WERI-Rb-1 (cell line): ENCODE data around the gene USP15.

Experiments
- DNase-seq: peaks from one replicate; pipeline ENCODE4 v3.0.0-alpha.2; 2020
- H3K27ac ChIP-seq: fragments of 250-450 bp; sonication (Bioruptor Pico); 2 replicates; pipeline ENCODE4 v1.5.1; 2020; ENCODE audit warnings: mild to moderate bottlenecking, moderate library complexity
- H3K27me3 ChIP-seq: fragments of 250-450 bp; sonication (Bioruptor Pico); 2 replicates; pipeline ENCODE4 v1.5.1; 2021; ENCODE audit warnings: mild to moderate bottlenecking, low read depth, moderate library complexity; ENCODE audit not compliant: insufficient read depth, severe bottlenecking
- H3K36me3 ChIP-seq: fragments of 250-450 bp; sonication (Bioruptor Pico); 2 replicates; pipeline ENCODE4 v1.5.1; 2020; ENCODE audit warnings: mild to moderate bottlenecking, moderate library complexity
- H3K4me3 ChIP-seq: 2 replicates; pipeline ENCODE4 v1.5.1; 2011; ENCODE audit warnings: low read depth, mild to moderate bottlenecking, control low read depth, low read length
- H3K9me3 ChIP-seq: fragments of 250-450 bp; sonication (Bioruptor Pico); 2 replicates; pipeline ENCODE4 v1.5.1; 2021; ENCODE audit warnings: mild to moderate bottlenecking, moderate library complexity; ENCODE audit not compliant: severe bottlenecking
- CTCF ChIP-seq: IDR thresholded peaks from 2 replicates; pipeline ENCODE4 v1.5.1; 2011; ENCODE audit warnings: low read depth, mild to moderate bottlenecking, control low read depth, inconsistent platforms, low read length

Gene USP15

GRCh38 chr12:62217466-62218194 lies 42.6 kb upstream of the USP15 start:
- Histone ChIP-seq H3K27ac (no peak overlapping the region), H3K27me3 (no peaks in the 10 kb centered on the region), H3K9me3 (no peaks in the 10 kb centered on the region), H3K4me3 (no peak overlapping the region), H3K36me3 (no peaks in the 10 kb centered on the region)
- no peak for TF ChIP-seq CTCF
- DNase-seq = no peak

- H3K36me3 ChIP-seq = no peaks in the 10 kb centered on the region
- H3K4me3 ChIP-seq = no peak overlapping the region
- H3K27me3 ChIP-seq = no peaks in the 10 kb centered on the region
- DNase-seq = no peak
- no peak overlapping the region for H3K27ac ChIP-seq
- no peaks in the 10 kb centered on the region for H3K9me3 ChIP-seq
- no peak for TF ChIP-seq CTCF
These were observed 39.1 kb upstream of the USP15 start for GRCh38 chr12:62221107-62221506.

- no peaks in the 10 kb centered on the region for H3K9me3 ChIP-seq
- H3K27ac ChIP-seq = no peak overlapping the region
- no peak for DNase-seq
- no peaks in the 10 kb centered on the region for H3K36me3 ChIP-seq
- H3K4me3 ChIP-seq = no peak overlapping the region
- no peaks in the 10 kb centered on the region for H3K27me3 ChIP-seq
- no peak for TF ChIP-seq CTCF
These were observed 35.6 kb upstream of the USP15 start for GRCh38 chr12:62224601-62225000.

DNA sequence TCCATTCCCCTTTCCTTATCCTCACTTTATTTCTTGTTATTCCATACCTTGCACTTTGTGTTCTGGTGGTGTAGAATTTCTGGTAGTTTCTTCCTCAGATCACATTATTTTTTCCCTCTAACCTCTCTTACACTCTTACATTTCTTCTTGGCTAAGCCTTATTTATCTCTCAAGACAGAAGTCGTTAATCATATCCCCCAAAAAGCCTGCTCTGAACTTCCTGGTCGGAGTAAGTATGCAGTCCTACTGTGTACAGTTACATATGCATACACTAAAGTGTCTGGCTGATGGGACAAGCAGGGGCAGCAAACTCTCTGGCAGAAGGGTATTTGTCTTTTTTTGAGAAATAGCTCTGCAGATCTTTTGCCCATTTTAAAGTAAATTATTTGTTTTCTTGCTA lies 33.1 kb upstream of the USP15 start:
- no peak overlapping the region for H3K4me3 ChIP-seq
- TF ChIP-seq CTCF = no peak
- no peaks in the 10 kb centered on the region for H3K9me3 ChIP-seq
- H3K27ac ChIP-seq = no peak overlapping the region
- DNase-seq = no peak
- no peaks in the 10 kb centered on the region for H3K36me3 ChIP-seq
- H3K27me3 ChIP-seq = no peaks in the 10 kb centered on the region

DNA sequence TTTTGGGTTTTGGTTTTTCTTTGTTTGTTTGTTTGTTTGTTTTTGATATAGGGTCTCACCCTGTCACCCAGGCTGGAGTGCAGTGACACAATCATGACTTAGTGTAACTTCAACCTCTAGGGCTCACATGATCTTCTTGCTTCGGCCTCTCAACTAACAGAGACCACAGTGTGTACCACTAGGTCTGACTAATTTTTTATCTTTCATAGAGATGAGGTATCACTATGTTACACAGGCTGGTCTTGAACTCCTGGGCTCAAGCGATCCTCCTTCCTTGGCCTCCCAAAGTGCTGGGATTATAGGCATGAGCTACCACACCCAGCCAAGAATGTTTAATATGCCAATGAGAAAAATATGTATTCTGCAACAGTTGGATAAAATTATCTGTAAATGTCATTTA lies 29.6 kb upstream of the USP15 start:
- no peak overlapping the region for H3K27ac ChIP-seq
- no peaks in the 10 kb centered on the region for H3K9me3 ChIP-seq
- H3K4me3 ChIP-seq = no peak overlapping the region
- no peaks in the 10 kb centered on the region for H3K36me3 ChIP-seq
- no peak for TF ChIP-seq CTCF
- H3K27me3 ChIP-seq = no peaks in the 10 kb centered on the region
- no peak for DNase-seq

DNA sequence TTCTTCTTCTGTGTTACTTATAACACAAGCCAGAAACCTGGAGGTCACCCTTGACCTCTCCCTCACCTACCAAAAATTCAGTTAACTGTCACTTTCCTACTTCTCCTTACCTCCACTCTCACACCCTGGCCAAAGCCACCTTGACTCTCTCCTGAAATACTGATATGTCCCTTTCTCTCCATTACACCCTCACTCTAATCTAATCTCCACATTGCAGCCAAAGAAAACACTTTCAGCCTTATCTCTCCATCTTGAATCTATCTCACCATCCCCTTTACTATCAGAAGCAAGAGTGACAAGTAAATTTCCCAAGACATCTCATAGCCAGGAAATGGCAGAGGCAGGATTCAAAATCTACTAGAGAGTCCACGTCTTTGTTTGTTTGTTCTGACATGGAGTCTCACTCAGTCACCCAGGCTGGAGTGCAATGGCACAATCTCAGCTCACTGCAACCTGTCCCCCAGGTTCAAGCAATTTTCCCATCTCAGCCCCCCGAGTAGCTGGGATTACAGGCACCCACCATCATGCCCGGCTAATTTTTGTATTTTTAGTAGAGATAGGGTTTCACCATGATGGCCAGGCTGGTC lies 28.0 kb upstream of the USP15 start:
- no peak for DNase-seq
- TF ChIP-seq CTCF = no peak
- Histone ChIP-seq H3K36me3 (no peaks in the 10 kb centered on the region), H3K4me3 (no peak overlapping the region), H3K9me3 (no peaks in the 10 kb centered on the region), H3K27ac (no peak overlapping the region), H3K27me3 (no peaks in the 10 kb centered on the region)
